IPS-18c (cell line): ENCODE data around the gene KDM2B.
A peak's percentile ranks its signal among the peaks of the same experiment; 100 is the strongest.

Experiments used
- H3K4me3 ChIP-seq: 2 replicates; pipeline ENCODE4 v1.7.0; 2013; ENCODE audit warnings: low read depth, mild to moderate bottlenecking, low read length, moderate library complexity; ENCODE audit not compliant: insufficient read depth
- H3K9me3 ChIP-seq: one replicate; pipeline ENCODE4 v1.6.1; 2013; ENCODE audit warnings: mild to moderate bottlenecking, low read length, moderate library complexity; ENCODE audit not compliant: control insufficient read depth, insufficient read depth

Gene KDM2B

DNA sequence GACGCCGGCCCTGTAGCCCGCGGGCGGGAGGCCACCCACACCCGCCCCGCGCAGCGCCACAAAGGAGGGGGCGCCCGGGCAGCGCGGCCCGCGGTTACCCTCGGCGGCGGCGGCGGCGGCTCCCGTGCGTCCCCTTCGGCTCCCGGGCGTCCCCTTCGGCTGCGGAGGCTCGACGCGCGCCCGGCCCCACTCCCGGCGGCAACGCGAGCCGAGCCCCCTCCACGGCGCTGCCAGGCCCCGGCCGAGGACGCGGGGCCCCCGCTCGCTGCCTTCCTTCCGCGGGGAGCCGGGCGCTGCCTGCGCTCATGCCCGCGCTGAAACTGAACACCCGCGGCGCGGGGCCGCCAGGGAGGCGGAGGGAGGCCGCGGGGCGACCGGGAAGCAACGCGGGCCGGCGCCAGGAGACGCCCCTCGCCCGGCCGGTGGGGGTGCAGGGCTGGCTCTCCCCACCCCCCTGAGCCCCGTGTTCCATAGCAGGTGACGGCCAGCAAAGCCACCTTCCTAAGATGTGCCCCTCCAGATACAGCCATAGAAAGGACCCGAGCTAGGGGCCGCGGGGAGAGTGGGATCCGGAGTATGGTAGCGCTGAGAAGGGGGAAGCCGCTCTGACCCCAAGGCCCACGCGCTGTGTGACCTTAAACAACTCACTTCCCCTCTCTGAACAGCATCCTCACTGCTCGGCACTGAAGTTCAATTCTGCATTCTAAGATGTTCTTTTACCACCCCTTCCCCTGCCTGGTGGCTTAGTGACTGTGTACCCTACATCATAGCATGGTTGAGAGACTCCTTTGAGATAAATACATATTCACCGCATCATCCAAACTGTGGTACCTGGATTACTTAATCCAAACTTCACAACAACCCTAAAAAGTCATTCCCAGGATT, 42.8 kb downstream of the KDM2B start:
- Histone ChIP-seq H3K4me3 (peak overlapping the region; percentile 38), H3K9me3 (no peaks in the 10 kb centered on the region)

GRCh38 chr12:121536899-121537813, 43.7 kb downstream of the KDM2B start:
- H3K4me3 ChIP-seq = peak overlapping the region; percentile 38
- no peaks in the 10 kb centered on the region for H3K9me3 ChIP-seq

- Histone ChIP-seq H3K9me3 (no peaks in the 10 kb centered on the region), H3K4me3 (peak overlapping the region; percentile 38)
These were observed 44.5 kb downstream of the KDM2B start for GRCh38 chr12:121536054-121536898.

DNA sequence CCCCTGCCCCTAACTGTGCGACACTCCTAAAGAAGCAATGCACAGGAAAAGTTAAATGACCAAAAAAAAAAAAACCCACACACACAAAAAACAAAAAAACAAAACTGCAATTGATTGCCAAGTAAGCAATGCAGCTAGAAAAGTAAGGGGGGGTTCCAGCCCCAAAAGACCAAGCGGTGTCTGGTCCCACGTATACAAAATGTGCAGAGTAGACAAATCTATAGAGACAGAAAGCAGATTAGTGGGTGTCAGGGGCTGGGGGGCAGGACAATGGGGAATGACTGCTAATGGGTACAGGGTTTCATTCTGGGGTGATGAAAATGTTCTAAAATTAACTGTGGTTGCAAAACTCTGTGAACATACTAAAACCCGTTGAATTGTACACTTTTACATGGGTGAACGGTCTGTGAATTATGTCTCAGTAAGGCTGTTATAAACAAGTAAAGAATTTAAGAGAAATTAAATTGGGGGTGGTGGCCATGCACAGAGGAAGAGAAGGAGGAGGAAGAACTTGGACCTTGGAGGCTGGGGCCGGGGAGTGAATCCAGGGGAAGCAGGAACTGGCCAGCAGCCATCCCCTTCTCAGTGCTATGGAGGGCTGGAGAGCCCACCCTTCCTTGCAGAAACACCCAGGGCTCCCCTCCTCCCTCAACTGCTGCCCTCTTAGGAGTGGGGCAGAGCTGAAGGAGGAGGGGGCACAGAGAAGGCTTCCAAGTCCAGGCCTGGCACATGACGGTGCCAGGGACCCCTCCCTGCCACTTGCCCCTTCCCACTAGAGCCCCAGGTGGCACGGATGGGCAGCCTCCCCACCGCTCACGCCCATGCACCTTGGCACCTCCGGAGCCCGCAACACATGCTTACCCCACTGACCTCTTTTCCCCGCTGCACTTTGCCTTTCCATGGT, 45.4 kb downstream of the KDM2B start:
- peak overlapping the region; percentile 38 for H3K4me3 ChIP-seq
- H3K9me3 ChIP-seq = no peaks in the 10 kb centered on the region

GRCh38 chr12:121534495-121535148, 46.2 kb downstream of the KDM2B start:
- Histone ChIP-seq H3K9me3 (no peaks in the 10 kb centered on the region), H3K4me3 (no peak overlapping the region; the same call in 1 of the 2 replicates)

DNA sequence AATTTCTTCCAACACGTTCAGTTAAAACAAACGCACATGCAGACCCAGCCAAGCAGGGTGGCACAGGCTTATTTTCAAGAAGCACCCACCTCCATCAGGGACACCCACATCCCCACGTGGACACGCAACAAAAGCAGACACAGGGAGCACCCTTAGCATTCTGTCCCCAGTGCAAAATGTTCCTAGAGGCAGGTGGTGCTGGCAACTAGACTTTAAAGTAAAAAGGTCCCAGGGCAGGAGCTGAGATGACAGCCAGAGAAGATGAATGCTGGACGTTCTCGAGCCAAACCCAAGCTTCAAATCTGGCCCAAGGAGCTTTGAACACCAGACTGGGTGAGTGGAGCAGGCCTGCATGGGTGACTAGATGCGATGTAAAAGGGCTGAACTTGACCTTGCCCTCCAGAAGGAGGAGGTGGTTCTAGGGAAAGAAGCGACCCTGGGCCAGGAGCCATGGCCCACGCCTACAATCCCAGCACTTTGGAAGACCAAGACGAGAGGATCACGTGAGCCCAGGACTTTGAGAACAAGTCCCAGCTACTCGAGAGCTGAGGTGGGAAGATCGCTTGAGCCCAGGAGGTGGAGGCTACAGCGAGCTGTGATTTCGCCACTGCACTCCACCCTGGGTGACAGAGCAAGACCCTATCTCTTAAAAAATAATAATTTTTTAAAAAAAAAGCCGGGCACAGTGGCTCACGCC, 47.3 kb downstream of the KDM2B start:
- H3K4me3 ChIP-seq = no peak overlapping the region; the same call in 1 of the 2 replicates
- H3K9me3 ChIP-seq = no peaks in the 10 kb centered on the region

- Histone ChIP-seq H3K9me3 (no peaks in the 10 kb centered on the region), H3K4me3 (no peak overlapping the region)
These were observed 48.1 kb downstream of the KDM2B start for GRCh38 chr12:121532503-121533393.

DNA sequence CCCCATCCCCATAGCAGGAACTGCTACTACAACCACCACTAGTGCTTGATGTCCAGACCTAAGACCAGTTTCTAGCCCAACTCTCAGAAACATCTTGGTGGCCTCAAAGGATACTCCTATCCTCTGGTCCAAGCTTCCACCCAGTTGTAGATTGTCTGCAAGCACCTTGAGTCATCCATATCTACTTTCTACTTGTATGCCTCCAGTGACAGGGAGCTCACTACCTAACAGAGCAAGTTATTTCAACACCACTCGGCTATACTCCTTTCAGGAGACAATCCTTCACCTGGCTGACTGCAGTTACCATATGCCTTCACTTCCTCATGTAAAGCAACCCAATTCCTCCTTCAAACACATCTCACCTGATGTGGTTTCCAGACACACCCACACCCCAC, 49.5 kb downstream of the KDM2B start:
- H3K9me3 ChIP-seq = no peaks in the 10 kb centered on the region
- no peak overlapping the region for H3K4me3 ChIP-seq

- H3K9me3 ChIP-seq = no peaks in the 10 kb centered on the region
- peak overlapping the region; percentile 9; the same call in 1 of the 2 replicates for H3K4me3 ChIP-seq
These were observed 50.0 kb downstream of the KDM2B start for GRCh38 chr12:121530600-121531355.

- H3K9me3 ChIP-seq = no peaks in the 10 kb centered on the region
These were observed 51.6 kb downstream of the KDM2B start for GRCh38 chr12:121529184-121529583.

GRCh38 chr12:121525411-121525810, 55.4 kb downstream of the KDM2B start:
- Histone ChIP-seq H3K9me3 (peaks cover 2% of the 10 kb centered on the region), H3K4me3 (no peak overlapping the region)

More at GRCh38 chr12:121529184-121529583, 51.6 kb downstream of the KDM2B start:
- no peak overlapping the region for H3K4me3 ChIP-seq

- Histone ChIP-seq H3K4me3 (no peak overlapping the region), H3K9me3 (peaks cover 2% of the 10 kb centered on the region)
These were observed 56.5 kb downstream of the KDM2B start for GRCh38 chr12:121524196-121524916.

DNA sequence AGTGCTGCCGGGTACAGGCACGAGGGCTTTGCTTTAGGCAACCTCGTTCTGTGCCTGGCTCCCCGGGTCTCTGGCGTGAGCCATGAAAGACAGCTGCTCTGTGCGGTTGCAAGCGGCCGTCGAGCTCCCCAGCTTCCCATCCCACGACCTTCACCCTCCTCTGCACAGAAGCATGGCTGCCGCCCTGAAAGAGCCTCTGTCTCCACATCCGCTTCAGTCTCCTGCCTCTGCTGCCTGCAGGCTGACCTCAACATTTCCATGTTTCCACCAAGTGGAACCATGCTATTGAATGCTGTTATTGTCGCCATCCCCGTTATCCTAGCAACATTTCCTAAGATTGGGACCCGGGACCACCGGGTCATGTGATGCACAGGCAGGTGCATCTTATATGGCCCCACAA, 57.1 kb downstream of the KDM2B start:
- H3K9me3 ChIP-seq = peaks cover 2% of the 10 kb centered on the region
- H3K4me3 ChIP-seq = no peak overlapping the region
